ENCODE data around the gene NPBWR2.

- TF ChIP-seq, protein P1, sequence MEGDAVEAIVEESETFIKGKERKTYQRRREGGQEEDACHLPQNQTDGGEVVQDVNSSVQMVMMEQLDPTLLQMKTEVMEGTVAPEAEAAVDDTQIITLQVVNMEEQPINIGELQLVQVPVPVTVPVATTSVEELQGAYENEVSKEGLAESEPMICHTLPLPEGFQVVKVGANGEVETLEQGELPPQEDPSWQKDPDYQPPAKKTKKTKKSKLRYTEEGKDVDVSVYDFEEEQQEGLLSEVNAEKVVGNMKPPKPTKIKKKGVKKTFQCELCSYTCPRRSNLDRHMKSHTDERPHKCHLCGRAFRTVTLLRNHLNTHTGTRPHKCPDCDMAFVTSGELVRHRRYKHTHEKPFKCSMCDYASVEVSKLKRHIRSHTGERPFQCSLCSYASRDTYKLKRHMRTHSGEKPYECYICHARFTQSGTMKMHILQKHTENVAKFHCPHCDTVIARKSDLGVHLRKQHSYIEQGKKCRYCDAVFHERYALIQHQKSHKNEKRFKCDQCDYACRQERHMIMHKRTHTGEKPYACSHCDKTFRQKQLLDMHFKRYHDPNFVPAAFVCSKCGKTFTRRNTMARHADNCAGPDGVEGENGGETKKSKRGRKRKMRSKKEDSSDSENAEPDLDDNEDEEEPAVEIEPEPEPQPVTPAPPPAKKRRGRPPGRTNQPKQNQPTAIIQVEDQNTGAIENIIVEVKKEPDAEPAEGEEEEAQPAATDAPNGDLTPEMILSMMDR (IDR thresholded peaks at IDR 0.05): no peak
- no peak for TF ChIP-seq POLR2A (IDR thresholded peaks at IDR 0.05)
These were observed 47.4 kb upstream of the NPBWR2 start for GRCh38 chr20:64154590-64155257.
